PC-3 (cell line): ENCODE data around the gene CNR1. TPM values are rescaled to one million over a fixed set of nuclear protein-coding genes. Genes with fewer than 3 reads are reported as not detected.

Experiments
- ATAC-seq: fragments of 200-7000 bp; cut with Tn5 transposase; 2 replicates; pipeline ENCODE4 v1.9.1; 2020; ENCODE audit warnings: mild to moderate bottlenecking, moderate library complexity
- BruUV-seq: library from RNA; stranded (reverse); fragments of 400-500 nt; replicated peaks from 2 replicates; lab custom pipeline; 2021; lab: Mats Ljungman, UMichigan
- CTCF ChIA-PET: fragments of 300-600 bp; sonication (Branson Sonifier 250); formaldehyde crosslinking; loops from one replicate; lab custom pipeline; 2022; ENCODE audit warnings: antibody characterized with exemption; lab: Charles Lee
- POLR2A ChIA-PET: fragments of 300-600 bp; sonication (Branson Sonifier 250); formaldehyde crosslinking; loops from one replicate; lab custom pipeline; 2022; ENCODE audit warnings: antibody characterized with exemption; ENCODE audit not compliant: unreplicated experiment; lab: Charles Lee
- DNase-seq: peaks from one replicate; pipeline ENCODE4 v3.0.0-alpha.2; 2015
- H2AFZ ChIP-seq: fragments of 300-600 bp; sonication (generic); 2 replicates; pipeline ENCODE4 v1.6.0; 2016; ENCODE audit warnings: antibody characterized with exemption, low read length
- H3F3A ChIP-seq: fragments of 300-600 bp; sonication (generic); one replicate; pipeline ENCODE4 v1.6.0; 2017; ENCODE audit warnings: antibody characterized with exemption, low read length, control low read depth, mild to moderate bottlenecking; ENCODE audit not compliant: unreplicated experiment
- H3K27ac ChIP-seq: fragments of 300-600 bp; sonication (generic); 2 replicates; pipeline ENCODE4 v1.5.1; 2016; ENCODE audit warnings: mild to moderate bottlenecking, low read length
- H3K27me3 ChIP-seq: fragments of 300-600 bp; sonication (generic); 2 replicates; pipeline ENCODE4 v1.6.1; 2016; ENCODE audit warnings: low read length, mixed read lengths
- H3K36me3 ChIP-seq: fragments of 300-600 bp; sonication (generic); 2 replicates; pipeline ENCODE4 v1.6.1; 2016; ENCODE audit warnings: low read depth, mixed run types, low read length, mixed read lengths
- H3K4me1 ChIP-seq: fragments of 300-600 bp; sonication (generic); 2 replicates; pipeline ENCODE4 v1.5.1; 2016; ENCODE audit warnings: low read length; ENCODE audit not compliant: insufficient read depth
- H3K4me2 ChIP-seq: fragments of 300-600 bp; sonication (generic); 2 replicates; pipeline ENCODE4 v1.6.0; 2016; ENCODE audit warnings: low read length
- H3K4me3 ChIP-seq: fragments of 300-600 bp; sonication (generic); 2 replicates; pipeline ENCODE4 v1.5.1; 2016; ENCODE audit warnings: mild to moderate bottlenecking, low read length, mixed read lengths
- H3K79me2 ChIP-seq: fragments of 300-600 bp; sonication (generic); 2 replicates; pipeline ENCODE4 v1.6.1; 2017; ENCODE audit warnings: low read length, mixed read lengths
- H3K9ac ChIP-seq: fragments of 300-600 bp; sonication (generic); 2 replicates; pipeline ENCODE4 v1.6.0; 2016; ENCODE audit warnings: mild to moderate bottlenecking, low read length
- H3K9me2 ChIP-seq: fragments of 300-600 bp; sonication (generic); replicated peaks from 2 replicates; pipeline ENCODE4 v1.6.1; 2016; ENCODE audit warnings: mixed run types, low read length, mixed read lengths
- H3K9me3 ChIP-seq: fragments of 300-600 bp; sonication (generic); 2 replicates; pipeline ENCODE4 v1.6.1; 2016; ENCODE audit warnings: low read length, mixed read lengths
- H4K20me1 ChIP-seq: fragments of 300-600 bp; sonication (generic); 2 replicates; pipeline ENCODE4 v1.6.1; 2016; ENCODE audit warnings: low read length, mixed read lengths
- EZH2 ChIP-seq: fragments of 300-600 bp; sonication (generic); IDR thresholded peaks from one replicate; pipeline ENCODE4 v1.6.1; 2017; ENCODE audit warnings: antibody characterized with exemption, mild to moderate bottlenecking, low read length; ENCODE audit not compliant: unreplicated experiment
- EZH2phosphoT487 ChIP-seq: fragments of 300-600 bp; sonication (generic); IDR thresholded peaks from 2 replicates; pipeline ENCODE4 v1.6.1; 2018; ENCODE audit warnings: mild to moderate bottlenecking, antibody characterized with exemption, low read length, borderline replicate concordance
- intact Hi-C: fragments of 100-400 bp; cut with micrococcal nuclease; formaldehyde crosslinking; loops from 2 replicates; pipeline ENCODE4 v1.9.0; 2023
- total RNA-seq: library from RNA; depleted of rRNA; stranded (reverse); fragments of >200 nt; gene quantifications from 2 replicates; pipeline ENCODE4 v1.2.3, GENCODE V29; 2014
- TF ChIP-seq, protein P1 (sequence below): fragments of 300-600 bp; sonication (generic); conservative IDR thresholded peaks from 2 replicates; pipeline ENCODE4 v1.5.1; 2017; ENCODE audit warnings: antibody characterized with exemption, low read depth, mild to moderate bottlenecking, low read length

Gene CNR1
- total RNA-seq, 1 experiment from 2014 or later = not detected

- no peak for DNase-seq
- Histone ChIP-seq H3K4me3 (no peak overlapping the region), H4K20me1 (no peaks in the 10 kb centered on the region), H2AFZ (no peak overlapping the region), H3K36me3 (no peaks in the 10 kb centered on the region), H3F3A (no peaks in the 10 kb centered on the region), H3K4me2 (no peak overlapping the region), H3K9me2 (no peaks in the 10 kb centered on the region), H3K4me1 (no peaks in the 10 kb centered on the region), H3K27me3 (peaks cover 10% of the 10 kb centered on the region; the same call in 1 of the 2 replicates), H3K9me3 (no peaks in the 10 kb centered on the region), H3K9ac (no peak overlapping the region), H3K27ac (no peak overlapping the region), H3K79me2 (no peaks in the 10 kb centered on the region)
- POLR2A ChIA-PET = no interaction called here
- TF ChIP-seq, protein P1, sequence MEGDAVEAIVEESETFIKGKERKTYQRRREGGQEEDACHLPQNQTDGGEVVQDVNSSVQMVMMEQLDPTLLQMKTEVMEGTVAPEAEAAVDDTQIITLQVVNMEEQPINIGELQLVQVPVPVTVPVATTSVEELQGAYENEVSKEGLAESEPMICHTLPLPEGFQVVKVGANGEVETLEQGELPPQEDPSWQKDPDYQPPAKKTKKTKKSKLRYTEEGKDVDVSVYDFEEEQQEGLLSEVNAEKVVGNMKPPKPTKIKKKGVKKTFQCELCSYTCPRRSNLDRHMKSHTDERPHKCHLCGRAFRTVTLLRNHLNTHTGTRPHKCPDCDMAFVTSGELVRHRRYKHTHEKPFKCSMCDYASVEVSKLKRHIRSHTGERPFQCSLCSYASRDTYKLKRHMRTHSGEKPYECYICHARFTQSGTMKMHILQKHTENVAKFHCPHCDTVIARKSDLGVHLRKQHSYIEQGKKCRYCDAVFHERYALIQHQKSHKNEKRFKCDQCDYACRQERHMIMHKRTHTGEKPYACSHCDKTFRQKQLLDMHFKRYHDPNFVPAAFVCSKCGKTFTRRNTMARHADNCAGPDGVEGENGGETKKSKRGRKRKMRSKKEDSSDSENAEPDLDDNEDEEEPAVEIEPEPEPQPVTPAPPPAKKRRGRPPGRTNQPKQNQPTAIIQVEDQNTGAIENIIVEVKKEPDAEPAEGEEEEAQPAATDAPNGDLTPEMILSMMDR = no peak
- TF ChIP-seq EZH2phosphoT487 = no peak
- no peak for TF ChIP-seq EZH2
- intact Hi-C loops = no loop called here
- no TSS peak for BruUV-seq
- CTCF ChIA-PET = no interaction called here
- no peak for ATAC-seq
These were observed 21.4 kb downstream of the CNR1 start for GRCh38 chr6:88144637-88145297.

GRCh38 chr6:88143421-88144157, 22.6 kb downstream of the CNR1 start:
- Histone ChIP-seq H3K4me3 (no peak overlapping the region), H3K9ac (no peak overlapping the region), H3K79me2 (no peaks in the 10 kb centered on the region), H3K4me2 (no peak overlapping the region), H3K27me3 (peaks cover 14% of the 10 kb centered on the region; the same call in 1 of the 2 replicates), H3K9me2 (no peaks in the 10 kb centered on the region), H4K20me1 (no peaks in the 10 kb centered on the region), H3K9me3 (no peaks in the 10 kb centered on the region), H3F3A (no peaks in the 10 kb centered on the region), H3K36me3 (no peaks in the 10 kb centered on the region), H3K4me1 (no peaks in the 10 kb centered on the region), H3K27ac (no peak overlapping the region), H2AFZ (no peak overlapping the region)
- DNase-seq (no peak), ATAC-seq (no peak)
- BruUV-seq = no TSS peak
- intact Hi-C loops = no loop called here
- TF ChIP-seq EZH2phosphoT487 (no peak), EZH2 (no peak)
- TF ChIP-seq, protein P1 = no peak
- ChIA-PET CTCF (no interaction called here), POLR2A (no interaction called here)

- Histone ChIP-seq H3K27ac (no peak overlapping the region), H3K4me3 (no peak overlapping the region), H2AFZ (no peak overlapping the region), H3K4me1 (no peaks in the 10 kb centered on the region), H4K20me1 (no peaks in the 10 kb centered on the region), H3K27me3 (peaks cover 24% of the 10 kb centered on the region; the same call in 1 of the 2 replicates), H3K4me2 (no peak overlapping the region), H3K9me2 (no peaks in the 10 kb centered on the region), H3K79me2 (no peaks in the 10 kb centered on the region), H3F3A (no peaks in the 10 kb centered on the region), H3K9ac (no peak overlapping the region), H3K36me3 (no peaks in the 10 kb centered on the region), H3K9me3 (no peaks in the 10 kb centered on the region)
- DNase-seq (no peak), ATAC-seq (no peak)
- CTCF ChIA-PET = no interaction called here
- no TSS peak for BruUV-seq
- intact Hi-C loops = no loop called here
- TF ChIP-seq EZH2phosphoT487 (no peak), EZH2 (no peak)
- TF ChIP-seq, protein P1 = no peak
- POLR2A ChIA-PET = no interaction called here
These were observed 23.9 kb downstream of the CNR1 start for GRCh38 chr6:88142297-88142668.
